H9 (cell line): ENCODE data around the gene SP5. TPM values are rescaled to one million over a fixed set of nuclear protein-coding genes. Genes with fewer than 3 reads are reported as not detected.

Experiments
- DNase-seq: peaks from one replicate; pipeline ENCODE4 v3.0.0-alpha.2; 2017
- H2AFZ ChIP-seq: one replicate; pipeline ENCODE4 v1.6.1; 2013; ENCODE audit warnings: mild to moderate bottlenecking, low read length, control low read depth, moderate library complexity
- H2AK5ac ChIP-seq: 2 replicates; pipeline ENCODE4 v1.6.1; 2013; ENCODE audit warnings: low read length, control low read depth, mixed read lengths; ENCODE audit not compliant: insufficient read length
- H2BK120ac ChIP-seq: one replicate; pipeline ENCODE4 v1.6.1; 2013; ENCODE audit warnings: low read depth, mild to moderate bottlenecking, low read length, control low read depth, inconsistent platforms; ENCODE audit not compliant: poor library complexity, severe bottlenecking
- H2BK12ac ChIP-seq: 2 replicates; pipeline ENCODE4 v1.6.1; 2013; ENCODE audit warnings: low read length, control low read depth, mixed read lengths, low read depth; ENCODE audit not compliant: insufficient read length
- H2BK15ac ChIP-seq: 2 replicates; pipeline ENCODE4 v1.6.1; 2013; ENCODE audit warnings: low read depth, low read length, control low read depth
- H2BK20ac ChIP-seq: one replicate; pipeline ENCODE4 v1.6.1; 2013; ENCODE audit warnings: low read depth, mild to moderate bottlenecking, low read length, control low read depth, inconsistent platforms; ENCODE audit not compliant: poor library complexity, severe bottlenecking
- H2BK5ac ChIP-seq: 2 replicates; pipeline ENCODE4 v1.6.1; 2013; ENCODE audit warnings: low read length, control low read depth, mixed read lengths; ENCODE audit not compliant: insufficient read length
- H3K14ac ChIP-seq: 2 replicates; pipeline ENCODE4 v1.6.1; 2013; ENCODE audit warnings: low read length, control low read depth; ENCODE audit not compliant: insufficient read depth
- H3K18ac ChIP-seq: 2 replicates; pipeline ENCODE4 v1.6.1; 2013; ENCODE audit warnings: low read depth, mild to moderate bottlenecking, mixed read lengths, low read length, control low read depth; ENCODE audit not compliant: insufficient read length
- H3K23ac ChIP-seq: 2 replicates; pipeline ENCODE4 v1.6.1; 2013; ENCODE audit warnings: low read length, control low read depth, mixed read lengths, low read depth; ENCODE audit not compliant: insufficient read length
- H3K23me2 ChIP-seq: 2 replicates; pipeline ENCODE4 v1.6.1; 2013; ENCODE audit warnings: low read depth, mild to moderate bottlenecking, mixed read lengths, low read length, control low read depth; ENCODE audit not compliant: insufficient read length, poor library complexity, severe bottlenecking
- H3K27ac ChIP-seq: 2 replicates; pipeline ENCODE4 v1.5.1; 2013; ENCODE audit warnings: low read length, control low read depth, mixed read lengths, low read depth; ENCODE audit not compliant: insufficient read length
- H3K27me3 ChIP-seq: 2 replicates; pipeline ENCODE4 v1.6.1; 2013; ENCODE audit warnings: low read length, control low read depth, inconsistent platforms; ENCODE audit not compliant: insufficient read depth
- H3K4ac ChIP-seq: 2 replicates; pipeline ENCODE4 v1.6.1; 2013; ENCODE audit warnings: low read depth, mild to moderate bottlenecking, control low read depth, inconsistent platforms, low read length, moderate library complexity
- H3K4me1 ChIP-seq: 2 replicates; pipeline ENCODE4 v1.6.1; 2013; ENCODE audit warnings: low read length, control low read depth, inconsistent platforms; ENCODE audit not compliant: insufficient read depth
- H3K4me2 ChIP-seq: 2 replicates; pipeline ENCODE4 v1.6.1; 2013; ENCODE audit warnings: low read length, control low read depth, mixed read lengths; ENCODE audit not compliant: insufficient read length, insufficient read depth
- H3K56ac ChIP-seq: 2 replicates; pipeline ENCODE4 v1.6.1; 2013; ENCODE audit warnings: low read depth, mild to moderate bottlenecking, mixed read lengths, low read length, control low read depth; ENCODE audit not compliant: insufficient read length
- H3K79me1 ChIP-seq: 2 replicates; pipeline ENCODE4 v1.6.1; 2013; ENCODE audit warnings: low read depth, mild to moderate bottlenecking, moderate library complexity, low read length, control low read depth, inconsistent platforms; ENCODE audit not compliant: insufficient read depth, poor library complexity, severe bottlenecking
- H3K79me2 ChIP-seq: 2 replicates; pipeline ENCODE4 v1.6.1; 2013; ENCODE audit warnings: low read length, control low read depth, inconsistent platforms; ENCODE audit not compliant: insufficient read depth
- H3K9ac ChIP-seq: 2 replicates; pipeline ENCODE4 v1.6.1; 2013; ENCODE audit warnings: low read length, control low read depth, mixed read lengths; ENCODE audit not compliant: insufficient read length; ENCODE audit errors: extremely low read depth
- H3K9me3 ChIP-seq: one replicate; pipeline ENCODE4 v1.6.1; 2013; ENCODE audit warnings: low read depth, low read length, inconsistent platforms; ENCODE audit not compliant: control insufficient read depth
- H3T11ph ChIP-seq: one replicate; pipeline ENCODE4 v1.6.1; 2013; ENCODE audit warnings: mild to moderate bottlenecking, low read length, control low read depth, inconsistent platforms
- H4K20me1 ChIP-seq: one replicate; pipeline ENCODE4 v1.6.1; 2013; ENCODE audit not compliant: control insufficient read depth, insufficient read length, insufficient read depth
- H4K5ac ChIP-seq: 2 replicates; pipeline ENCODE4 v1.6.1; 2013; ENCODE audit warnings: low read depth, mild to moderate bottlenecking, mixed read lengths, low read length, control low read depth; ENCODE audit not compliant: insufficient read length
- H4K8ac ChIP-seq: replicated peaks from 2 replicates; pipeline ENCODE4 v1.6.1; 2013; ENCODE audit warnings: low read length, control low read depth, mixed read lengths, low read depth; ENCODE audit not compliant: insufficient read length
- H4K91ac ChIP-seq: 2 replicates; pipeline ENCODE4 v1.6.1; 2013; ENCODE audit warnings: low read depth, mild to moderate bottlenecking, moderate library complexity, mixed read lengths, low read length, control low read depth; ENCODE audit not compliant: insufficient read length
- H3K27ac Mint-ChIP-seq, 3 experiments: 2 replicates in 2 of 3; 3 replicates in 1 of 3; pipeline ENCODE4 v1.8.0; 2020 to 2021; ENCODE audit warnings: mixed read lengths in 3 of 3, mild to moderate bottlenecking in 1 of 3, moderate library complexity in 1 of 3
- H3K27me3 Mint-ChIP-seq: 2 replicates; pipeline ENCODE4 v1.8.0; 2021; ENCODE audit warnings: low read depth, mild to moderate bottlenecking, moderate library complexity, mixed read lengths
- H3K36me3 Mint-ChIP-seq, 3 experiments: 2 replicates in 2 of 3; 3 replicates in 1 of 3; pipeline ENCODE4 v1.8.0; 2020 to 2021; ENCODE audit warnings: low read depth in 3 of 3, mixed read lengths in 3 of 3; ENCODE audit not compliant: insufficient read depth in 1 of 3
- H3K4me1 Mint-ChIP-seq, 2 experiments: 2 replicates each; pipeline ENCODE4 v1.8.0; 2020; ENCODE audit warnings: mixed read lengths in 2 of 2
- H3K4me3 Mint-ChIP-seq, 2 experiments: 2 replicates in 1 of 2; 3 replicates in 1 of 2; pipeline ENCODE4 v1.8.0; 2020 to 2021; ENCODE audit warnings: mild to moderate bottlenecking in 2 of 2, mixed read lengths in 2 of 2, moderate library complexity in 1 of 2
- H3K9me3 Mint-ChIP-seq, 2 experiments: 2 replicates in 1 of 2; 3 replicates in 1 of 2; pipeline ENCODE4 v1.8.0; 2020; ENCODE audit warnings: mild to moderate bottlenecking in 2 of 2, mixed read lengths in 2 of 2, moderate library complexity in 1 of 2
- WGBS: extraction: QIAGEN DNeasy Blood & Tissue Kit; methylation state at CpG from one replicate; pipeline ENCODE4 v1.1.7; 2013; ENCODE audit warnings: missing lambda C conversion rate, low lambda C conversion rate, mixed read lengths; ENCODE audit not compliant: insufficient read length; ENCODE audit errors: extremely low coverage; 5-methylcytosine and 5-hydroxymethylcytosine counted together
- total RNA-seq: library from RNA; stranded (reverse); gene quantifications from 2 replicates; pipeline ENCODE4 v1.2.1, GENCODE V29; 2021
- TF ChIP-seq, protein P1 (sequence below): fragments of 200-600 bp; sonication (generic); conservative IDR thresholded peaks from 3 replicates; pipeline ENCODE4 v1.8.0; 2021; ENCODE audit warnings: antibody characterized with exemption, mild to moderate bottlenecking

SP5 gene
- total RNA-seq, 1 experiment from 2014 or later: 1.7 TPM

DNA sequence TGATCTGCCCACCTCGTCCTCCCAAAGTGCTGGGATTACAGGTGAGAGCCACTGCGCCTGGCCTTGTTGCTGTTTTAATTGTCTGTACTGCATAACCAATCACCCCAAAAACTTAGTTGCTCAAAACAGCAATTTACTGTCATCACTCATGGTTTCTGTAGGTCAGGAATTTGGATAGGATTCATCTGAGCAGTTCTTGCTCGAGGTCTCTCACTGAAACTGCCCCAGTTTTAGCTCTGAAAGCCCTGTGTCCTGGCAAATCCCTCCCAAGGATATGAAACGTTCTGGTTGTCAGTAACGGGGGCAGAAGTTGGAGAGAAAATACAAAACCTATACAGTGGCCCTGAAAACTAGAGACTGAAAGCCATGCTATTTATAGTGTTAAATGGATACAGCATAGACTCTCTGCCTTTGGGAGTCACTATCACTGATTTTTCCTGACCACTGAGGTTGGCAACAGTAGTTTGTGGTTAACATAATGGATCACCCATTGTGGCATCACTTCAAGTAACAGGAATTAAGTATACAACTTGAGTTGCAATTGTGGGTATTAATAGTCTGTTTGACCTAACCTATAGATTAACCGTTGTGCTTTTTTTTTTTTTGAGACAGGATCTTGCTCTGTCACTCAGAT lies 27.9 kb downstream of the SP5 start:
- no peaks in the 10 kb centered on the region for H4K20me1 ChIP-seq
- no peaks in the 10 kb centered on the region for H3K23me2 ChIP-seq
- H3K23ac ChIP-seq: no peak overlapping the region
- no peak overlapping the region for H2BK20ac ChIP-seq
- H3T11ph ChIP-seq: no peak overlapping the region
- Mint-ChIP-seq H3K36me3 (no peaks in the 10 kb centered on the region; a peak in 1 of 7 replicates), H3K9me3 (no peaks in the 10 kb centered on the region), H3K4me1 (peaks cover 7 to 10% of the 10 kb centered on the region in 2 experiments), H3K27me3 (peaks cover 2% of the 10 kb centered on the region; the same call in 1 of the 2 replicates), H3K27ac (no peak overlapping the region), H3K4me3 (no peak overlapping the region)
- no peak overlapping the region for H2AK5ac ChIP-seq
- no peaks in the 10 kb centered on the region for H3K4me1 ChIP-seq
- no peak overlapping the region for H2AFZ ChIP-seq
- TF ChIP-seq, protein P1, sequence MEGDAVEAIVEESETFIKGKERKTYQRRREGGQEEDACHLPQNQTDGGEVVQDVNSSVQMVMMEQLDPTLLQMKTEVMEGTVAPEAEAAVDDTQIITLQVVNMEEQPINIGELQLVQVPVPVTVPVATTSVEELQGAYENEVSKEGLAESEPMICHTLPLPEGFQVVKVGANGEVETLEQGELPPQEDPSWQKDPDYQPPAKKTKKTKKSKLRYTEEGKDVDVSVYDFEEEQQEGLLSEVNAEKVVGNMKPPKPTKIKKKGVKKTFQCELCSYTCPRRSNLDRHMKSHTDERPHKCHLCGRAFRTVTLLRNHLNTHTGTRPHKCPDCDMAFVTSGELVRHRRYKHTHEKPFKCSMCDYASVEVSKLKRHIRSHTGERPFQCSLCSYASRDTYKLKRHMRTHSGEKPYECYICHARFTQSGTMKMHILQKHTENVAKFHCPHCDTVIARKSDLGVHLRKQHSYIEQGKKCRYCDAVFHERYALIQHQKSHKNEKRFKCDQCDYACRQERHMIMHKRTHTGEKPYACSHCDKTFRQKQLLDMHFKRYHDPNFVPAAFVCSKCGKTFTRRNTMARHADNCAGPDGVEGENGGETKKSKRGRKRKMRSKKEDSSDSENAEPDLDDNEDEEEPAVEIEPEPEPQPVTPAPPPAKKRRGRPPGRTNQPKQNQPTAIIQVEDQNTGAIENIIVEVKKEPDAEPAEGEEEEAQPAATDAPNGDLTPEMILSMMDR: no peak
- no peak for DNase-seq
- no peaks in the 10 kb centered on the region for H3K9me3 ChIP-seq
- no peak overlapping the region for H3K4me2 ChIP-seq
- no peaks in the 10 kb centered on the region for H3K27me3 ChIP-seq
- no peak overlapping the region for H3K9ac ChIP-seq
- H2BK15ac ChIP-seq: no peak overlapping the region
- no peak overlapping the region for H3K27ac ChIP-seq
- no peaks in the 10 kb centered on the region for H3K79me2 ChIP-seq
- no peak overlapping the region for H2BK120ac ChIP-seq
- H3K4ac ChIP-seq: no peak overlapping the region
- H3K56ac ChIP-seq: no peak overlapping the region
- H4K91ac ChIP-seq: no peak overlapping the region
- no peak overlapping the region for H2BK5ac ChIP-seq
- no peaks in the 10 kb centered on the region for H3K79me1 ChIP-seq
- H2BK12ac ChIP-seq: no peak overlapping the region
- no peak overlapping the region for H4K8ac ChIP-seq
- no CpG with 5 or more reads among the region's 6 CpGs for WGBS
- H3K14ac ChIP-seq: no peak overlapping the region
- H3K18ac ChIP-seq: no peak overlapping the region
- no peak overlapping the region for H4K5ac ChIP-seq
